HG03439 (cell line): Measurements from ENCODE around the gene IL7R.
"Not testable (repeated sequence)": the region's sequence is repeated elsewhere in the genome, so short reads cannot be mapped to it uniquely, and the experiment has no call there.

Experiments
- ATAC-seq: cut with Tn5 transposase; IDR thresholded peaks from one replicate; pipeline ENCODE4 v1.9.1; 2021; ENCODE audit warnings: mild to moderate bottlenecking, moderate library complexity; ENCODE audit not compliant: unreplicated experiment

IL7R gene

DNA sequence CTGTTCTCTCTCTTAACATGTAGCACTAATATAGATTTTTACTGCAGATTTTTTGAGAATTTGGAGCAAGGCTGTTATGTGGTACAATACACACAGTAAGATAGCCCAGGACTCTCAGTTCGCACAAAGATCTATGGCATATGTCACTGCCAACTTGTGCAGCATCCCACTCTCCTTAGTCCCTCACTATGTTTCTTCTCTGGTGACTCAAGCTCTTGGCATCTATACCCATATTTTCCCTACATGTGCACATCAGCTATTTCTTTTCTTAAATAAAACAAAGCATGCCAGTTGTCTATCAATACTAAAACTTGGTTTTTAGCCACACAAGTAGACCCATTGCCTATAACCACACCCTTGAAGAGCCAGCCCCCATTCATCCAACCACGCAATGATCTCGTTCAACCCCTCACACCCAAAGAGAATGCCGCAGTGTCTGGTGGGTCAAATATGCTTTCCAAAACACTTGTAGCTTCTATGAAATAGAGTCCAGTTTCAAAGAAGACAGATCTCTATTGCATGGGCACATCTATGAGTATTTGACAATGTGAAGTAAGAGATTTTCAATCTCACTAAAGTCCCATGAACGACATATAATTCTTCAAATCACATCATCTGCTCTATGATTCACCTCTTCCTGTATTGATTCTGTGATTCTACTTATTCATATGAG, 18.2 kb upstream of the IL7R start:
- no peak for ATAC-seq

DNA sequence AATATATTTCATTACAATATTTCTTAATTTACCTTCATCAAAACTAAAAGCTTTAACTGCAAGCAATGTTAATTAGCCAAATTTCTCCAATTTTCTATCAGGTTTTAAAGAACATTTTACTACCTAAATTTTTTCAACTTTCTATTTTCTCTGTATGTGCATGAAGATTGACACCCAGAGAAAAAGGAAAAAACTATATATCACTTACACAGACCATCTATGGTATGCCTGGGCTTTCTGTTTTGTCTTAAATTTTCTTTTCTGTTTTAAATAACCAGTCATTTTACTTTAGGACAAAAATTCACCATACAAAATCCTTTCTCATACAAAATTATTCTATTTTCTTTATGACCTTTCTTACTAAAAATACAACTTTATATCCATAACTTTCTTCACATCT, 13.8 kb upstream of the IL7R start:
- no peak for ATAC-seq

DNA sequence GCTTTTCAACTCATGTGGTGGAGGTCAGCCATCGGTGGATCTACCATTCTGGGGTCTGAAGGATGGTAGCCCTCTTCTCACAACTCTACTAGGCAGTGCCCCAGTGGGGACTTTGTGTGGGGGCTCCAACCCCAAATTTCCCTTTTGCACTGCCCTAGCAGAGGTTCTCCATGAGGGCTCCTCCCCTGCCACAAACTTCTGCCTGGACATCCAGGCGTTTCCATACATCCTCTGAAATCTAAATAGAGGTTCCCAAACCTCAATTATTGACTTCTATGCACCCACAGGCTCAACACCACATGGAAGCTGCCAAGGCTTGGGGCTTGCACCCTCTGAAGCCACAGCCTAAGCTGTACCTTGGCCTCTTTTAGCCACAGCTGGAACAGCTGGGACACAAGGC, 11.2 kb upstream of the IL7R start:
- ATAC-seq, result not testable (repeated sequence)

DNA sequence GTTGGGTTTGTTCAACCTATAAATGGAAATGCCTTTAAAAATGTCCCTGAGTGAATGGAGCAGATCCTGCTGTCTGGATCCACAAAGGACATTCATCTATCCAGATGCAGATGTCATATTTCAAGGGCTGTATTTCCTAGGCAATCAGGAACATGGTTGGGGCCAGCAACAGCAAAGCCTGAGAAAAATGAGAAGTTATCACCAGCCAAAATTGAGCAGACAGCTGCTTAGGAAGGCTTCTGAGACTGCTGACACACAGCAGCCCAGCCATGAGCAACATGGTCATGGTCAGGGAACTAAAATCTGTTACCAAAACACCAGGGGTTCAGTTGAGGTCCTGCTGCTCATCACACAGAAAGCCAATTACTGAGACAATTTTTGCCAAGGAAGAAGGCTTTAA, 9.2 kb upstream of the IL7R start:
- no peak for ATAC-seq

DNA sequence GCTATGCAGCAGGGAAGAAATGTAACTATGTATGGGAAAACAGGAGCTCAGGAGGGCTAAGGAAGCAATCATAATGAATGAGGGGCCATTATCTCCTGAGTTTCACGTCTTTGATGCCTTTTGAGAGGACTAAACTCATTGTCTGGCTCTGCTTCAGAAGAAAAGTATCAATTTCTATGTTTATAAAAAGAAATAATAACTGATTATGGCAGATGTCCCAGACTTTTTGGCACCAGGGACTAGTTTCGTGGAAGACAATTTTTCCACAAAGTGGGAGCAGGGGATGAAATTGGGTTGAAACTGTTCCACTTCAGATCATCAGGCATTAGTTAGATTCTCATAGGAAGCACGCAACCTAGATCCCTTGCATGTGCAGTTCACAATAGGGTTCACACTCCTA, 8.7 kb upstream of the IL7R start:
- ATAC-seq, result no peak

DNA sequence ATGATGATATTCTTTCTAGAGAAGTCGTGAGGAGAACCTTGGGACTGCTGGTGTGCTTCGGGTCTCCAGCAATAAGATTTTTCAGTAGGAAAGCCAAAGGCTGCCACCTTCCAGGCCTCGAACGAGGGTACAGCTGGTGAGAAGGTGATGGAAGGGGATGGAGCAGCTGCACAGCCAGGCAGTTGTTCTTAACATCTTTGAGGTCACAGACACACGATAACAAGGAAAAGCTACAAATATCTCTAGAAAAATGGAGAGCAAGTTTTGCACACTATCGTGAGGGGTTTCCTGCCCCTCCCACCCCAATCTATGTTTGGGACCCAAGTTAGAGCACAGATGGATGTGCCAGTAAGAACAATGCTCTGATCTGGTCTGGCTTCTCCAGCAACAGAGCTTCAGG, 6.8 kb upstream of the IL7R start:
- ATAC-seq, result no peak

DNA sequence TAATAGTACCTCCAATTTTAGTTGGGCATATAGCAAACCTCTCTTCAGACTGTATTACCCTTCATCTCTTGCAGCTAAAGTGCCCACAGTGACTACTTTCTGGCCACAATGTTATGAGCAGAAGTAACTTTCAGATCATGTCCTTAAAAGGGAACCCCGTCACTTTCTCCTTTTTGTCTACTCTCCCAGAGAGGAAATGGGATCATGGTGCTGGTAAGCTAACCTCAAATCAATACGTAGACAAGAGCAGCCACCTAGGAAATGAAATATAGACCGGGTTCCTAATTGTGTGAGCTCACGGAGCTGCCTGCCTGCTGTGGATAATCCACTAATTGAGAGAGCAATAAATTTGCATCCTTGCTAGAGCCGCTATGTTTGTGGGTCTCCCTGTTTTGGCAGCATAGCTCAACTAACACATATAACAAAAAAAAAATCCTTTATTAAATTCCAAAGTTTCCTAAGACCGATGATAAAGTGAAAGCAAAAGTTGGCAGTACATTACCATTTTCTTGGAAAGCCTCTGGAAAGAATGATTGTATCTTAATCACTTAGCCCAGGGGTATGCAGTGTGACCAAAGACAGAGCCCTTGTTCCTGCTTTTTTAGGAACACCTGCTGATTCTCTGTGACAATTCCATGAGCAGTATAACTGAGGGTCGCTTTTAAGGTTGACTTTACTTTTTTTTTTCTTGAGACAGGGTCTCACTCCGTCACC, 5.6 kb upstream of the IL7R start:
- ATAC-seq, result no peak

DNA sequence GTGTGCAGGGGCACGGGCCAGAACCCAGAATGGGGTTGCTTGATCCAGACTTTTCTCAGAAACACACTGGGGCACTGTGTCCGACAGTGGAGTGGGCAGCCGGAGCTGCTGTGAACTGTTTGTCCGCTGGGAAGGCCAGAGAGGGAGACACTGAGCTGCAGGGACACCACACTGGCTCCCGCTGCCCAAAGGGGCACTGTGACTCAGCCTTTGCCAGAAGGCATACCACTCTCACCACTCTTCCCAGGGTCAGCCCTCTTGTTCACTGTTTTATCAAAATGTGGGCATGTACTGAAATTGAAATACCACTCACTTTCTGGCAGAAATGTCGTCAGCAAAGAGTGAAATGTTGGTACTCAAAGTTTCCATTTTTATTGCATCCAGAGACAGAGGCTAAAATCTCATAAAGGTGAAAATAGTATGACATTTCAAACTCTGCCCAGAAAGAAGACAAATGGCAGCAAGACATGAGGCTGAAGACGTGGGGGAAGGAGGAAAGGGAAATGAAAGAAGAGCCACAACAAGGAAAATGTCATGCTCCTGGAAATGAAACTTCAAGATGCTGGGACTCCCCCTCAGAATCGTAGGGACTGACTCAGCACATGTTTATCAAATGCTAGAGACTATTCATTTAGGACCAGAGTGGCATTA, 4.5 kb upstream of the IL7R start:
- no peak for ATAC-seq

DNA sequence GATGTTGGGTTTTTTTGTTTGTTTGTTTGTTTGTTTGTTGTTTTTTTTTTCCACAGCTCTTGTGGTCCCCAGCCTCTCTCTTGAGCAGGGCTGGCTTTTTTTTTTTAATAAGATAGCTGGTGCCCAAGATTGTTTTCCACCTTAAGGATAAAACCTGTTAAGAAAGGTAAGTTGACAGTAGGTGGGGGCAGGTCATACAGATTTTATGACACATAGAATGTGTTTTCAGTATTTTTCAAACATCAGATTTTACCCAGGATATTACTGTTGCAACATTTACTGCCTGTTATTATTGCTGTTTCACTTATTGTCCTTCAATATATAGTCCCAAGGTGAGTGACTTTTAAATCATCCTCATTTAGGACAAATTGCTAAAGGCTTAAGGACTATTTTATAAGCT, 3.9 kb upstream of the IL7R start:
- no peak for ATAC-seq

DNA sequence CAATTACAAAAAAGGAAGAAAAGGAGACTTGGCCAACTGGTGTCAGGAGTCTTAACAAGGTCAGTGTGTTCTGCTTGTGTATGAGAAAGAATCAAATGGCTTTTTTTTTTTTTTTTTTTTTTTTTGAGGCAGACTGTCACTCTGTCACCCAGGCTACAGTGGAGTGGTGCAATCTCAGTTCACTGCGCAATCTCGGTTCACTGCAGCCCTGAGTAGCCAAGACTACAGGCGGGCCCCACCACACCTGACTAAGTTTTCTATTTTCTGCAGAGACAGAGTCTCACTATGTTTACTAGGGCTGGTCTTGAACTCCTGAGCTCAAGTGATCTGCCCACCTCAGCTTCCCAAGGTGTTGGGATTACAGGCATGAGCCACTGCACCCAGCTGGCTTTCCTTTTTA, 3.1 kb upstream of the IL7R start:
- no peak for ATAC-seq

DNA sequence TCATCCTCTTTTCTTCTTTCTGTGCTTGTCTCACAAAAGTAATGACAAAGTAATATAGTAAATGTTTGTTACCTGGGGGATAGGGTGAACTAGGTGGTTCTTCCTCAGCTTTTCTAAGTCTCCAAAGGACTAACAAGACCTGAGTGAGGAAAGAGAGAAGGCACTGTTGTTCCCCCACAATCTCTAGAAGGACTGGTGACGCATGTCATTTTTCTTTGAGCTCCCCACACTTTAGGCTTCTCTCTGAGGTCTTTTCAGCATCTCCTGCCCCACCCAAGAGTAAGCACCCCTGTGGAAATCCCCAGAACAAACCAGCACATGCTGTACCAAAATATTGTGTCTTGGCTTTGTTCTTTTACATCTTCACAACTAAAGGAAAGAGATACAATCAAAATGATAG, 2.4 kb upstream of the IL7R start:
- ATAC-seq, result no peak

DNA sequence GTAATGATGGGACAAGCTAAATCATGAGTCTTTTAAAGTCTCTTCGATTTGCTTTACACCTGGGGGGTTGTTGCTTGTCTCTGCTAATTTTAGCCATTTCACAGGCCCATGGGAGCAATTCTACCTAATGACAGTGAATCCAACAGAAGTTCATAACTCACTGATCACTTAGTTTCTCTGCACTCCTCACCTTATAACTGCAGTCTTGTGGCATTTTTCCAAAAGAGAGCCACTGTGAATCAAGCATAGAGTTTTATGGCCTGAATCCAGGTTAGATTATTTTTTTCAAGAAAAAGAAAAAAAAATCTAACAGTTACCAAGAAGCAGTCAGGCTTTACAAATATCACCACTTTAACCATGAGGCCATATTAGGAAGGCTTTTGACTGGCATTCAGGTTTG, 1.5 kb upstream of the IL7R start:
- ATAC-seq, result no peak

DNA sequence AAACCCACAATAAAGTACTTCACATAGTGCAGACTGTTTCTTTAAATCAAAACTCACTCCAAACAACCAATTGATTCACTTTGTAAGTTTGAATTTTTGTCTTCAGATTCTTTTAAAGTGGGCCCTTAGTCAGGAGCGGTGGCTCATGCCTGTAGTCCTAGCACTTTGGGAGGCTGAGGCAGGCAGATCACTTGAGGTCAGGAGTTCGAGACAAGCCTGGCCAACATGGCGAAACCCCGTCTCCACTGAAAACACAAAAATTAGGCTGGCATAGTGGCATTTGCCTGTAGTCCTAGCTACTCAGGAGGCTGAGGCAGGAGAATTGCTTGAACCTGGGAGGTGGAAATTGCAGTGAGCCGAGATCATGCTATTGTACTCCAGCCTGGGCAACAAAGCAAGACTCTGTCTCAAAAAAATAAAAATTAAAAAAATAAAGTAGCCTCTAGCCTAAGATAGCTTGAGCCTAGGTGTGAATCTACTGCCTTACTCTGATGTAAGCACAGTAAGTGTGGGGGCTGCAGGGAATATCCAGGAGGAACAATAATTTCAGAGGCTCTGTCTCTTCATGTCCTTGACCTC, 416 bp upstream of the IL7R start:
- ATAC-seq, result not testable (repeated sequence)

DNA sequence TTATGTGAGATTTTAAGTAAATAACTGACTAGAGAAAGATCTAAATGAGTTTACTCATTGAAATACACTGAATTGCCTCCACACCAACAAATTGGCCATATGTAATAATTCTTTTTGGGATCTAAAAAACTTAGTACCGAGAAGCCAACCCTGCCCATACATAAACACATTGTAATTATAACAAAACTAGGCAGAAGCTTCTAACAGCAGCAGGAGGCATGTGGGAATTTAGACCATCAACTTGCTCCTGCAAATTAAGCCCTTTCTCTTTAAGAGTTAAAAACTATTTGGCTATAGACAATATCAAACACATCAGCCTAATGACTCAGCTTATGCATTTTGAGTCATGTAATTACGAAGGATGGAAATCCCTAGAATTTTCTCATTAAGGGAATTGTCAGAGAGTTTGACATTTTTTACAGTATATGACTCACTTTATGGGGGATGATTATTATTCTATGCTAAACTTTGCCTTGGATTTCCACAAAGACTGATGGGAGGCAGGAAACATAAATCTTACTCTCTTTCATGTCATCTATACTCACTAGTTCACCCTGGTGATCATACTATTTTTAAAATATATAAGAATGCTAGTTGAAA, 1.0 kb downstream of the IL7R start:
- no peak for ATAC-seq

DNA sequence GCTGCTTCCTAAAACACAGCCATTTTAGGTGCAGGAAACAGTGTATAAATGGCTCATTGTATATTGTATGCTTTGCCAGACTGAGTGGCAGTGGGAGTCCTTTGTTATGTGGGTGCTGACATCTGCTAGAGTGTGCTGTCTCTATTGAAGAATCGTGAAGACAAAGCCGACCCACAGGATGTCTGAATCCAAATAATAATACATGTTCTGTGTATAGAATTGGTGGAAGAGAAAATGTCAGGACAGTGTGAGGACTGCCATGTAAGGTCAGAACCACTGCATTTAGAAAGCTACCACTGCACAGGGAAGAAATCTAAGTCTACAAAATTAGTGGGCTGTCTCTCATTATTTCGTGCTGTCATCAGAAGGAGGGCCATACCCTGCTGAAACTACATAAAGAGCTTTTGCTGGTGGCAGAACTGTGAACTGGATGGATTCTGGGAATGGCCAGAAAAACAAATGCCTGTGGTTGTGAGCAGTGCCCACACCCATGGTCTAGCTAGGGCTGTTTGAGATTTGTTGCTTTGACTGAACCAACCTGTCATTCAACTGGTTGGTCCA, 2.5 kb downstream of the IL7R start:
- no peak for ATAC-seq

DNA sequence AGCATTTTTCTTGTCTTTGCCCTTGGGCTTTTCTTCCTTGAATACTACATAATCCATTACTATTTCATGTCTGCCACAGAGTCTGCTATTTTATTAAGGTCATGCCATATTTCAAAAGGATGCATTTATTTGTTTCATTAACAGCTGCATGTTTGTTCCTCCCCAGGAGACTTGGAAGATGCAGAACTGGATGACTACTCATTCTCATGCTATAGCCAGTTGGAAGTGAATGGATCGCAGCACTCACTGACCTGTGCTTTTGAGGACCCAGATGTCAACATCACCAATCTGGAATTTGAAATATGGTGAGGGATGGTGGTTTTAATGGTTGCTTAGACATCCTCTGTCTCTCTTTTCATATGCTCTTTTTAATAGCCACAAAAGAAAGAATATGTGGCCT, 4.0 kb downstream of the IL7R start:
- ATAC-seq, result no peak

DNA sequence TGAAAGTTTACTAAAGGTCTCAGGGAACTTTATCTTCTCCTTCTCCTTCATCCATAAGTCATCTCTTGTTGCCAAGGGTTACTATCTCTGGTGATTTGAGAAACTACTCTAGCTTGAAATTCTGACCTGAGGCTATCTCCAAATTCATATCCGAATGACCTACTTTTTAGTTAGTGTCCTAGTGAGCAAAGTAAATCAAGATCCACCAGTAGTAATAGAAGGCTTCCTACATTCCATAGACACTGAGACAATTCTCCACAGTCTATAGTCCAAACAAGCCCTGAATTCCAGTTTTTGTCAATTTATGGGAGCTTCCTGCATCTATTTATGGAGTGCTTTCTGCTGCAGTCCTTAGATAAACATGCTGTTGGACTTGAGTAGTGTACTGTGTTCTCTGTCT, 5.0 kb downstream of the IL7R start:
- no peak for ATAC-seq

DNA sequence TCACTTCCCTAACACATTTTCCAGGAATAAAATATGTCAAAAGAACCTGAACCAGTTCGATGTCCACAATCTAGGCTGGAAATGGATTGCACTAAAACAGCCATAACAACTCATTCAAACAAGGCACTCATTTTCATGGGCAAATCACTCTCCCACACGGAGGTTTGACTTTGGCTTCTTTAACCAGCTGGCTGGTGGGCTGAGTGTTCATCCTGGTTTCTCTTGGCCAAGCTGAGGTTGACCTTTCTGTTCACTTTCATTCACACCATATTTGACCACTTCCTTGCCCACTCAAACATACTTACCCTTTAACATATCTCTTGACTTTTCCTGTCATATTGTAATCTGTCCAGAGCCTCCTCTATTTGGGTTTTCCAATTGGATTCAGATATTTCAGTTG, 5.4 kb downstream of the IL7R start:
- ATAC-seq, result no peak

DNA sequence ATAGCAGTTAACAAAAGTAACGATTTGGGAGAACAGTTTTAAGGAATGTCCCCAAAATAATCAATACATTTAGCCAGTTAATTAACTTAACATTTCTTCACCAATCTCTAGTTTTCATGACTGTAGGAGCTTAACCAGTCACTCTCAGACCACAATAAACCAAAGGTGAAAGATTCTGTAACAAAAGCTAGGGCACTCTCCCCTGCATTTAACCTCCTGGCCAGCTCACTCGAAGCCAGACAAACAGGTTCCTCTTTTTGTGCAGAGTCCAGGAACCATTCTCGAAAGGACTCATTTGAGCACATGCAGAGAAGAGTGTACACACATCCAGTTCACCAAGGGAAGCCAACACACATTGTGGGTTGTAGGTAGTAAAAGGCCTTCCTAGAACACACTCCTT, 6.5 kb downstream of the IL7R start:
- ATAC-seq, result no peak

DNA sequence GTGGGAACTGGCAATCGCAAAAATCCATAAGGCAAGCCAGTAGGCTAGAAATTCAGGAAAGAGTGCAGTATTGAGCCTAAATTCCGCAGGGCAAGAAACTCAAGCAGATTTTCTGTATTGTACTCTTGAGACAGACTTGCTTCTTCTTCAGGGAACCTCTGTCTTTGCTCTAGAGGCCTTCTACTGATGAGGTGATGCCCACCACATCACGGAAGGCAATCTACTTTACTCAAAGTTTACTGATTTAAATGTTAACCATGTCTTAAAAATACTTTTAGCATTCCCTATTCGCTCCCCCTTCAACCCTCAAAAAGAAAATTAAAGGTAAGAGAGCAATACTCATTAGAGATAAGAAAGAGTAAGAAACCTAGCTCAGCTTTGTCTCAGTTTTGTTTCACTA, 11.3 kb downstream of the IL7R start:
- no peak for ATAC-seq

DNA sequence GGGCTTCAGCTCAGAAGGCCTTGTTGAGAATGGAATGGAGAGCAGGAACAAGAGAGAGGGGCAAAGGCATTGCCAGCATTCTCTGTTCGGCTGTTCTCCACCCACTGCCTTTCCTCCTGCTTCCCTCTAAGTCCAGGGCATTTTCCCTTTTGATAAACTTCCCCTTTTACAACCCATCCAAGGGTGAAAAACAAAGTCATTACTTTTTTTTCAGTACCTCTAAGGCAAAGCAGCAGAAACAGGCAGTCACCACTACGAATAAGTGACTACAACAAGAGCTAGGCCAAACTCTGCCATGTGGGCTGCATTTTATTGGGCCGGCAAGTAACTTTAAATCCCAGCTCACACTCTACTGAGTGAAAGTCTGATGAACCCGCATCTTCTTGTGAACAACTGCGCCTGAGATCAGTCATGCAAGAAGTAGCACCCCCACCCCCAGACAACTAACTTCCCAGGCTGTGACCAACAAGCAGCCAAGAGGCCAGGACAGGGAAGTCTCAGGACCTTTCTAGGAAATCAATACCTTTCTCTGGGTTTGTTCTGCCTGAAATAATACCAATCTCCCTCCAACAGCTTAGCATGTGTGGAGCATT, 13.1 kb downstream of the IL7R start:
- ATAC-seq, result no peak
